Measurements from ENCODE around the gene CCDC146. TPM values are rescaled to one million over a fixed set of nuclear protein-coding genes. Genes with fewer than 3 reads are reported as not detected.
"Not testable (repeated sequence)": the region's sequence is repeated elsewhere in the genome, so short reads cannot be mapped to it uniquely, and the experiment has no call there.

Gene CCDC146
- total and polyA plus RNA-seq, 10 of the 15 experiments (the other 5 are each of a cell fraction or from before 2014, with no cell fraction given): 0.28 to 5.3 (median 1.3) TPM

GRCh38 chr7:77178024-77178423 is 55.6 kb downstream of the CCDC146 start:
- POLR2A ChIA-PET; H3K9me3 ChIP-seq (replicated peaks; ENCODE audit: control insufficient read depth, insufficient read depth, low read length); ATAC-seq; H3K9ac ChIP-seq (ENCODE audit: control insufficient read depth, insufficient read depth, low read length); intact Hi-C loops (cut with micrococcal nuclease; ENCODE audit: unreplicated experiment); DNase-seq (ENCODE audit: low read depth, low spot score); H3K36me3 ChIP-seq (ENCODE audit: control insufficient read depth in 2 of 2, insufficient read depth in 2 of 2, low read length in 1 of 2); H3K4me2 ChIP-seq (ENCODE audit: control insufficient read depth, insufficient read depth); SMC1A ChIA-PET (ENCODE audit: uncharacterized antibody, unreplicated experiment); BruUV-seq (replicated peaks); FAIRE-seq; H3K27ac ChIP-seq (ENCODE audit: control insufficient read depth, insufficient read depth); H3K79me2 ChIP-seq (ENCODE audit: control insufficient read depth, insufficient read depth, low read length); in situ Hi-C loops (cut with MboI); H3K4me3 ChIP-seq; H2AFZ ChIP-seq (ENCODE audit: control insufficient read depth, low read depth, low read length); H3K4me1 ChIP-seq (ENCODE audit: control insufficient read depth, insufficient read depth, low read length); H4K20me1 ChIP-seq (ENCODE audit: control insufficient read depth, insufficient read depth); H3K27me3 ChIP-seq (replicated peaks in 1 of 2; ENCODE audit: control insufficient read depth in 2 of 2, insufficient read depth in 2 of 2, low read length in 1 of 2); RAD21 ChIA-PET (ENCODE audit: unreplicated experiment); CTCF ChIA-PET: not testable (repeated sequence)

- Histone ChIP-seq H3K4me2 (ENCODE audit: control insufficient read depth, insufficient read depth) (no peak overlapping the region), H3K9ac (ENCODE audit: control insufficient read depth, insufficient read depth, low read length) (no peak overlapping the region), H3K36me3 (ENCODE audit: control insufficient read depth in 2 of 2, insufficient read depth in 2 of 2, low read length in 1 of 2) (no peaks in the 10 kb centered on the region), H3K9me3 (replicated peaks; ENCODE audit: control insufficient read depth, insufficient read depth, low read length) (no peaks in the 10 kb centered on the region), H3K27ac (ENCODE audit: control insufficient read depth, insufficient read depth) (no peak overlapping the region), H3K4me1 (ENCODE audit: control insufficient read depth, insufficient read depth, low read length) (no peaks in the 10 kb centered on the region), H3K79me2 (ENCODE audit: control insufficient read depth, insufficient read depth, low read length) (no peaks in the 10 kb centered on the region), H4K20me1 (ENCODE audit: control insufficient read depth, insufficient read depth) (no peaks in the 10 kb centered on the region), H3K27me3 (replicated peaks in 1 of 2; ENCODE audit: control insufficient read depth in 2 of 2, insufficient read depth in 2 of 2, low read length in 1 of 2) (no peaks in the 10 kb centered on the region), H3K4me3 (no peak overlapping the region), H2AFZ (ENCODE audit: control insufficient read depth, low read depth, low read length) (no peak overlapping the region)
- FAIRE-seq (no peak), ATAC-seq (no peak), DNase-seq (ENCODE audit: low read depth, low spot score) (no peak)
- ChIA-PET POLR2A (no interaction called here), CTCF (interaction anchor here (0.9 kb wide), 1 partner anchor 11 kb away, joined by 3 read pairs; no protein-coding TSS in a partner anchor), RAD21 (ENCODE audit: unreplicated experiment) (no interaction called here), SMC1A (ENCODE audit: uncharacterized antibody, unreplicated experiment) (interaction anchor here (1.2 kb wide), 1 partner anchor 11 kb away, joined by 3 read pairs; no protein-coding TSS in a partner anchor)
- 99% methylated on average over 4 of the region's 4 CpGs for WGBS (ENCODE audit: insufficient coverage, insufficient replicate concordance, low lambda C conversion rate, missing lambda C conversion rate)
- intact Hi-C loops (cut with micrococcal nuclease; ENCODE audit: unreplicated experiment) (no loop called here), in situ Hi-C loops (cut with MboI) (no loop called here)
- BruUV-seq (replicated peaks): no TSS peak
- TF ChIP-seq IRF5 (IDR thresholded peaks at IDR 0.05; ENCODE audit: borderline replicate concordance): no peak
- no peak for TF ChIP-seq EP300 (IDR thresholded peaks at IDR 0.05; ENCODE audit: borderline replicate concordance in 1 of 2, control insufficient read depth in 1 of 2, low read depth in 2 of 2, low read length in 2 of 2)
- no peak for TF ChIP-seq ZSCAN29 (IDR thresholded peaks at IDR 0.05)
- TF ChIP-seq MYB (IDR thresholded peaks at IDR 0.05; ENCODE audit: borderline replicate concordance, low read depth, low read length): no peak
- TF ChIP-seq YBX1 (IDR thresholded peaks at IDR 0.05): no peak
- no peak for TF ChIP-seq ZBTB11 (CRISPR knock-in tag; IDR thresholded peaks at IDR 0.05)
- TF ChIP-seq IKZF2 (IDR thresholded peaks at IDR 0.05): no peak
- TF ChIP-seq EGR1 (IDR thresholded peaks at IDR 0.05; ENCODE audit: borderline replicate concordance in 1 of 2, low read depth in 2 of 2, low read length in 2 of 2): no peak
- TF ChIP-seq SUZ12 (IDR thresholded peaks at IDR 0.05; ENCODE audit: unreplicated experiment): no peak
- TF ChIP-seq ESRRA (IDR thresholded peaks at IDR 0.05; ENCODE audit: low read length): no peak
- no peak for TF ChIP-seq ATF2 (IDR thresholded peaks at IDR 0.05; ENCODE audit: low read length)
- TF ChIP-seq CREM (IDR thresholded peaks at IDR 0.05; ENCODE audit: low read depth): no peak
These were observed 58.7 kb downstream of the CCDC146 start for GRCh38 chr7:77181015-77181595.

Data from GM12878 (cell line).